ENCODE measurements around the gene RPP25L. TPM values are rescaled to one million over a fixed set of nuclear protein-coding genes. Genes with fewer than 3 reads are reported as not detected.

Gene RPP25L
- total RNA-seq, 2 donors from 2014 or later, result 8.6 to 16.9 TPM

GRCh38 chr9:34599546-34599945 is 12.4 kb downstream of the RPP25L start:
- Histone ChIP-seq H3K9me3 (no peaks in the 10 kb centered on the region), H3K4me1 (no peaks in the 10 kb centered on the region), H3K4me3 (no peak overlapping the region), H3K27me3 (no peaks in the 10 kb centered on the region), H3K36me3 (replicated peaks in 1 of 2; ENCODE audit: insufficient read depth in 1 of 2, low read depth in 2 of 2) (no peaks in the 10 kb centered on the region), H3K27ac (no peak overlapping the region)
- no peak for TF ChIP-seq POLR2A (IDR thresholded peaks at IDR 0.05)
- TF ChIP-seq CTCF (IDR thresholded peaks at IDR 0.05), result no peak
- intact Hi-C loops (cut with DNase I), result loop anchor here (10.0 kb wide), 1 partner anchor 165 kb away; no protein-coding TSS in a partner anchor
- ATAC-seq (no peak), DNase-seq (no peak)
- 14 to 25% methylated on average over 1 of the region's 1 CpG for WGBS, 2 donors

- H3K9me3 ChIP-seq, result no peaks in the 10 kb centered on the region
- intact Hi-C loops (cut with DNase I), result loop anchor here (5.0 to 10.0 kb wide), 2 partner anchors 159 to 187 kb away; no protein-coding TSS in a partner anchor
- WGBS, 2 donors, result 65 to 68% methylated on average over 9 of the region's 9 CpGs
- no peak for DNase-seq
- H3K4me1 ChIP-seq, result peaks cover 33% of the 10 kb centered on the region
- no peaks in the 10 kb centered on the region for H3K36me3 ChIP-seq (replicated peaks in 1 of 2; ENCODE audit: insufficient read depth in 1 of 2, low read depth in 2 of 2)
- no peak for ATAC-seq
- H3K27me3 ChIP-seq, result no peaks in the 10 kb centered on the region
- H3K27ac ChIP-seq, result no peak overlapping the region
- no peak overlapping the region for H3K4me3 ChIP-seq
- TF ChIP-seq POLR2A (IDR thresholded peaks at IDR 0.05) (no peak), CTCF (IDR thresholded peaks at IDR 0.05) (no peak)
Measured at GRCh38 chr9:34594177-34594576, 17.7 kb downstream of the RPP25L start.

GRCh38 chr9:34592895-34593601 is 18.8 kb downstream of the RPP25L start:
- TF ChIP-seq CTCF (IDR thresholded peaks at IDR 0.05), result no peak
- TF ChIP-seq POLR2A (IDR thresholded peaks at IDR 0.05), result no peak
- ATAC-seq (peak; percentile 32), DNase-seq (peak in 3 of 4 donors; percentile 30 to 54 (median 47))
- Histone ChIP-seq H3K27ac (no peak overlapping the region), H3K4me3 (no peak overlapping the region), H3K36me3 (replicated peaks in 1 of 2; ENCODE audit: insufficient read depth in 1 of 2, low read depth in 2 of 2) (no peaks in the 10 kb centered on the region), H3K27me3 (peaks cover 0 to 3% of the 10 kb centered on the region in 2 donors), H3K4me1 (peaks cover 40% of the 10 kb centered on the region), H3K9me3 (no peaks in the 10 kb centered on the region)
- intact Hi-C loops (cut with DNase I), result loop anchor here (5.0 to 10.0 kb wide), 2 partner anchors 158 to 186 kb away; no protein-coding TSS in a partner anchor
- 10 to 34% methylated on average over 3 to 26 of the region's 26 CpGs for WGBS, 2 donors

- intact Hi-C loops (cut with DNase I), result loop anchor here (5.0 to 10.0 kb wide), 2 partner anchors 157 to 185 kb away; no protein-coding TSS in a partner anchor
- Histone ChIP-seq H3K4me3 (no peak overlapping the region), H3K27ac (no peak overlapping the region), H3K36me3 (replicated peaks in 1 of 2; ENCODE audit: insufficient read depth in 1 of 2, low read depth in 2 of 2) (no peaks in the 10 kb centered on the region), H3K27me3 (peaks cover 0 to 3% of the 10 kb centered on the region in 2 donors), H3K4me1 (peaks cover 40% of the 10 kb centered on the region), H3K9me3 (no peaks in the 10 kb centered on the region)
- 32 to 35% methylated on average over 12 to 16 of the region's 16 CpGs for WGBS, 2 donors
- ATAC-seq (no peak), DNase-seq (no peak)
- peak in 1 of 7 experiments; percentile 1 for TF ChIP-seq CTCF (IDR thresholded peaks at IDR 0.05)
- no peak for TF ChIP-seq POLR2A (IDR thresholded peaks at IDR 0.05)
Measured at GRCh38 chr9:34591917-34592866, 19.7 kb downstream of the RPP25L start.
